SK-N-SH treated with all-trans-retinoic acid at 6 μM for 48 hours (cell line): Measurements from ENCODE around the gene NUMBL.

Experiments used
- ATAC-seq: fragments of 200-7000 bp; cut with Tn5 transposase; 3 replicates; pipeline ENCODE4 v1.9.1; 2020; ENCODE audit warnings: mild to moderate bottlenecking, moderate library complexity
- ARNTL ChIP-seq: fragments of 450-650 bp; formaldehyde crosslinking; IDR thresholded peaks from 2 replicates; pipeline ENCODE4 v1.5.0; 2020; ENCODE audit warnings: low read depth, mild to moderate bottlenecking, moderate library complexity, borderline replicate concordance
- BACH2 ChIP-seq: fragments of 250-450 bp; sonication (Bioruptor Pico); IDR thresholded peaks from 2 replicates; pipeline ENCODE4 v1.9.0; 2021; ENCODE audit warnings: mild to moderate bottlenecking, borderline replicate concordance
- CSRNP3 ChIP-seq: fragments of 250-450 bp; sonication (Bioruptor Pico); IDR thresholded peaks from 2 replicates; pipeline ENCODE4 v1.5.1; 2021; ENCODE audit warnings: mild to moderate bottlenecking, moderate library complexity
- ESRRG ChIP-seq: fragments of 250-450 bp; sonication (Bioruptor Pico); IDR thresholded peaks from 2 replicates; pipeline ENCODE4 v1.6.1; 2021; ENCODE audit warnings: mild to moderate bottlenecking
- OSR1 ChIP-seq: fragments of 250-450 bp; sonication (Bioruptor Pico); IDR thresholded peaks from 2 replicates; pipeline ENCODE4 v1.8.0; 2022; ENCODE audit warnings: moderate library complexity, mild to moderate bottlenecking, inconsistent platforms
- POU6F1 ChIP-seq: fragments of 250-450 bp; sonication (Bioruptor Pico); IDR thresholded peaks from 2 replicates; pipeline ENCODE4 v1.8.0; 2021; ENCODE audit warnings: low read depth, mild to moderate bottlenecking, moderate library complexity, borderline replicate concordance
- PPARA ChIP-seq: fragments of 250-450 bp; sonication (Bioruptor Pico); IDR thresholded peaks from 2 replicates; pipeline ENCODE4 v1.5.0; 2020; ENCODE audit warnings: mild to moderate bottlenecking, borderline replicate concordance
- RARB ChIP-seq: fragments of 250-450 bp; sonication (Bioruptor Pico); IDR thresholded peaks from 2 replicates; pipeline ENCODE4 v1.8.0; 2021; ENCODE audit warnings: mild to moderate bottlenecking, moderate library complexity
- SNAI2 ChIP-seq: fragments of 250-450 bp; sonication (Bioruptor Pico); IDR thresholded peaks from 2 replicates; pipeline ENCODE4 v1.5.0; 2020; ENCODE audit warnings: mild to moderate bottlenecking, moderate library complexity
- TCF4 ChIP-seq: fragments of 250-450 bp; sonication (Bioruptor Pico); IDR thresholded peaks from 2 replicates; pipeline ENCODE4 v1.8.0; 2021; ENCODE audit warnings: mild to moderate bottlenecking, moderate library complexity, borderline replicate concordance
- TOX ChIP-seq: fragments of 250-450 bp; sonication (Bioruptor Pico); IDR thresholded peaks from 2 replicates; pipeline ENCODE4 v1.8.0; 2021; ENCODE audit warnings: mild to moderate bottlenecking, moderate library complexity, borderline replicate concordance
- TSHZ2 ChIP-seq: fragments of 250-450 bp; sonication (Bioruptor Pico); IDR thresholded peaks from 2 replicates; pipeline ENCODE4 v1.5.0; 2020; ENCODE audit warnings: mild to moderate bottlenecking, moderate library complexity
- ZC3H10 ChIP-seq: fragments of 250-450 bp; sonication (Bioruptor Pico); IDR thresholded peaks from 2 replicates; pipeline ENCODE4 v1.5.1; 2021; ENCODE audit warnings: mild to moderate bottlenecking, moderate library complexity
- ZFP3 ChIP-seq: fragments of 250-450 bp; sonication (Bioruptor Pico); IDR thresholded peaks from 2 replicates; pipeline ENCODE4 v1.5.0; 2020; ENCODE audit warnings: mild to moderate bottlenecking, moderate library complexity
- ZFP30 ChIP-seq: fragments of 450-650 bp; formaldehyde crosslinking; IDR thresholded peaks from 2 replicates; pipeline ENCODE4 v1.5.0; 2022; ENCODE audit warnings: mild to moderate bottlenecking, moderate library complexity
- ZNF565 ChIP-seq: fragments of 450-650 bp; formaldehyde crosslinking; conservative IDR thresholded peaks from 2 replicates; pipeline ENCODE4 v1.5.0; 2020; ENCODE audit warnings: low read depth, mild to moderate bottlenecking, moderate library complexity
- ZNF70 ChIP-seq: fragments of 450-650 bp; formaldehyde crosslinking; IDR thresholded peaks from 2 replicates; pipeline ENCODE4 v1.5.0; 2020; ENCODE audit warnings: mild to moderate bottlenecking, moderate library complexity
- TF ChIP-seq, protein P1 (sequence below): fragments of 250-450 bp; sonication (Bioruptor Pico); IDR thresholded peaks from 2 replicates; pipeline ENCODE4 v1.5.1; 2020; ENCODE audit warnings: low read depth, mild to moderate bottlenecking, moderate library complexity
- TF ChIP-seq, protein P2 (sequence below): fragments of 250-450 bp; sonication (Bioruptor Pico); IDR thresholded peaks from 2 replicates; pipeline ENCODE4 v1.8.0; 2020; ENCODE audit warnings: mild to moderate bottlenecking, moderate library complexity, borderline replicate concordance

NUMBL gene

DNA sequence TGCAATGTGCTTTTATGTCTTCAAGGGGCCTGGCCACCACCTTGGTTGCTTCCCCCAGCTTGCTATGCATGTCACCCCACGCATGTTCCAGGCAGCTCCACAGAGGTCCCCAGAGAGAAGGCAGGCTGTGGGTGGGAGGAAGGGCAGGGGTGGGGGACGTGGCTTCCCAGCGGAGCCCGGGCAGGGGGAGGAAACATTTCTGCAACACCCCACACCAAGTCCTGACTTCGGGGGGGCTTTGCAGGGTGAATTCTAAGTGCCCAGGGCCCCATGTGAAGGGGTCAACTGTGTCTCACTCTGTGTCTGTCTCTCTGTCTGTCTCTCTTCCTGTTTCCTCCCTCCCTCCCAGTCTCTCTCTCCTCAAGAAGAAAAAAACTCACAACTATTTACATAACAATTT, 49.7 kb downstream of the NUMBL start:
- ATAC-seq: no peak; the same call in 2 of the 3 replicates

DNA sequence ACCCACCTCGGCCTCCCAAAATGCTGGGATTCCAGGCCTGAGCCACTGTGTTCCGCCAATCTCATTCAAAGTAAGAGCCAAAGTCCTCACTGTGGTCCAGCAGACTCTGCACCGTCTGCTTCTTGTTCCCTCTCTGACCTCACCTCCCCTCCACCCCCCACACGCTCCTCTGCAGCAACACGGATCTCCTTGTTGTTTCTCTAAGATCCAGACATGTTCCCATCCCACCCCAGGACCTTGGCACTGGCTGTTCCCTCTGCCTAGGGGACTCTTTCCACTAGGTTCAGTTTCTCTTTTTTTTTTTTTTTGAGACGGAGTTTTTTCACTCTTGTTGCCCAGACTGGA, 50.8 kb downstream of the NUMBL start:
- TF ChIP-seq ESRRG (CRISPR knock-in tag) (no peak), OSR1 (CRISPR knock-in tag) (no peak), ZNF565 (CRISPR knock-in tag) (no peak), ZFP30 (CRISPR knock-in tag) (no peak), PPARA (CRISPR knock-in tag) (no peak), BACH2 (CRISPR knock-in tag) (no peak), RARB (CRISPR knock-in tag) (no peak), POU6F1 (no peak), ARNTL (CRISPR knock-in tag) (no peak), CSRNP3 (CRISPR knock-in tag) (no peak), TCF4 (CRISPR knock-in tag) (no peak), TSHZ2 (CRISPR knock-in tag) (no peak), ZC3H10 (CRISPR knock-in tag) (no peak)
- TF ChIP-seq, protein P1, sequence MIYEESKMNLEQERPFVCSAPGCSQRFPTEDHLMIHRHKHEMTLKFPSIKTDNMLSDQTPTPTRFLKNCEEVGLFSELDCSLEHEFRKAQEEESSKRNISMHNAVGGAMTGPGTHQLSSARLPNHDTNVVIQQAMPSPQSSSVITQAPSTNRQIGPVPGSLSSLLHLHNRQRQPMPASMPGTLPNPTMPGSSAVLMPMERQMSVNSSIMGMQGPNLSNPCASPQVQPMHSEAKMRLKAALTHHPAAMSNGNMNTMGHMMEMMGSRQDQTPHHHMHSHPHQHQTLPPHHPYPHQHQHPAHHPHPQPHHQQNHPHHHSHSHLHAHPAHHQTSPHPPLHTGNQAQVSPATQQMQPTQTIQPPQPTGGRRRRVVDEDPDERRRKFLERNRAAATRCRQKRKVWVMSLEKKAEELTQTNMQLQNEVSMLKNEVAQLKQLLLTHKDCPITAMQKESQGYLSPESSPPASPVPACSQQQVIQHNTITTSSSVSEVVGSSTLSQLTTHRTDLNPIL (CRISPR knock-in tag): no peak
- no peak for ATAC-seq

More for the DNA sequence above, 49.7 kb downstream of the NUMBL start:
- TF ChIP-seq PPARA (CRISPR knock-in tag) (no peak), SNAI2 (no peak), POU6F1 (no peak), ZNF565 (CRISPR knock-in tag) (no peak), TOX (CRISPR knock-in tag) (no peak), ZFP3 (CRISPR knock-in tag) (no peak), ZNF70 (no peak), RARB (CRISPR knock-in tag) (no peak), TCF4 (CRISPR knock-in tag) (no peak), ESRRG (CRISPR knock-in tag) (no peak)
- TF ChIP-seq, protein P2, sequence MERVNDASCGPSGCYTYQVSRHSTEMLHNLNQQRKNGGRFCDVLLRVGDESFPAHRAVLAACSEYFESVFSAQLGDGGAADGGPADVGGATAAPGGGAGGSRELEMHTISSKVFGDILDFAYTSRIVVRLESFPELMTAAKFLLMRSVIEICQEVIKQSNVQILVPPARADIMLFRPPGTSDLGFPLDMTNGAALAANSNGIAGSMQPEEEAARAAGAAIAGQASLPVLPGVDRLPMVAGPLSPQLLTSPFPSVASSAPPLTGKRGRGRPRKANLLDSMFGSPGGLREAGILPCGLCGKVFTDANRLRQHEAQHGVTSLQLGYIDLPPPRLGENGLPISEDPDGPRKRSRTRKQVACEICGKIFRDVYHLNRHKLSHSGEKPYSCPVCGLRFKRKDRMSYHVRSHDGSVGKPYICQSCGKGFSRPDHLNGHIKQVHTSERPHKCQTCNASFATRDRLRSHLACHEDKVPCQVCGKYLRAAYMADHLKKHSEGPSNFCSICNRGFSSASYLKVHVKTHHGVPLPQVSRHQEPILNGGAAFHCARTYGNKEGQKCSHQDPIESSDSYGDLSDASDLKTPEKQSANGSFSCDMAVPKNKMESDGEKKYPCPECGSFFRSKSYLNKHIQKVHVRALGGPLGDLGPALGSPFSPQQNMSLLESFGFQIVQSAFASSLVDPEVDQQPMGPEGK (CRISPR knock-in tag): no peak
- TF ChIP-seq, protein P1 (CRISPR knock-in tag): no peak
